Panc1 (cell line): ENCODE measurements around the gene TFAP2D. TPM values are rescaled to one million over a fixed set of nuclear protein-coding genes. Genes with fewer than 3 reads are reported as not detected.

Source experiments
- ATAC-seq: fragments of 200-7000 bp; cut with Tn5 transposase; 2 replicates; pipeline ENCODE4 v1.9.1; 2020; ENCODE audit warnings: mild to moderate bottlenecking, moderate library complexity
- BruUV-seq: library from RNA; stranded (reverse); fragments of 400-500 nt; replicated peaks from 2 replicates; lab custom pipeline; 2021; lab: Mats Ljungman, UMichigan
- CTCF ChIA-PET: fragments of 300-600 bp; sonication (Branson Sonifier 250); formaldehyde crosslinking; loops from one replicate; lab custom pipeline; 2022; ENCODE audit warnings: antibody characterized with exemption; lab: Charles Lee
- POLR2A ChIA-PET: fragments of 300-600 bp; sonication (Branson Sonifier 250); formaldehyde crosslinking; loops from one replicate; lab custom pipeline; 2022; ENCODE audit warnings: antibody characterized with exemption; lab: Charles Lee
- DNase-seq: peaks from one replicate; pipeline ENCODE4 v3.0.0-alpha.2; 2010; ENCODE audit warnings: low read depth, low spot score
- H3K27ac ChIP-seq: 2 replicates; pipeline ENCODE4 v1.5.1; 2011; ENCODE audit warnings: mild to moderate bottlenecking, low read length, inconsistent platforms
- H3K27me3 ChIP-seq: fragments of 200-500 bp; sonication (Bioruptor generic); 2 replicates; pipeline ENCODE4 v1.6.0; 2014; ENCODE audit warnings: low read length, inconsistent platforms; ENCODE audit not compliant: control insufficient read depth, insufficient read depth
- H3K36me3 ChIP-seq: fragments of 200-500 bp; sonication (Bioruptor generic); 2 replicates; pipeline ENCODE4 v1.5.1; 2014; ENCODE audit warnings: inconsistent platforms, mild to moderate bottlenecking, low read length, moderate library complexity; ENCODE audit not compliant: control insufficient read depth, insufficient read depth
- H3K4me1 ChIP-seq: 2 replicates; pipeline ENCODE4 v1.5.1; 2011; ENCODE audit warnings: inconsistent platforms, mild to moderate bottlenecking, low read length, moderate library complexity; ENCODE audit not compliant: control insufficient read depth, insufficient read depth
- H3K4me3 ChIP-seq, 2 experiments: 2 replicates each; pipeline ENCODE4 v1.5.1; 2011 to 2012; ENCODE audit warnings: low read depth in 2 of 2, low read length in 2 of 2, mild to moderate bottlenecking in 2 of 2, inconsistent platforms in 1 of 2, moderate library complexity in 1 of 2
- H3K9me3 ChIP-seq: fragments of 200-500 bp; sonication (Bioruptor generic); 2 replicates; pipeline ENCODE4 v1.5.1; 2014; ENCODE audit warnings: low read depth, mild to moderate bottlenecking, inconsistent platforms, low read length, moderate library complexity; ENCODE audit not compliant: control insufficient read depth, insufficient read depth
- POLR2AphosphoS5 ChIP-seq: IDR thresholded peaks from 2 replicates; pipeline ENCODE4 v1.6.1; 2012; ENCODE audit warnings: mild to moderate bottlenecking, low read depth, low read length, moderate library complexity
- SIN3A ChIP-seq: IDR thresholded peaks from 2 replicates; pipeline ENCODE4 v1.6.1; 2012; ENCODE audit warnings: low read depth, mild to moderate bottlenecking, low read length, moderate library complexity, borderline replicate concordance; ENCODE audit not compliant: insufficient read depth
- TCF7L2 ChIP-seq: IDR thresholded peaks from 2 replicates; pipeline ENCODE4 v1.6.1; 2011; ENCODE audit warnings: mild to moderate bottlenecking, low read depth, low read length, inconsistent platforms
- in situ Hi-C: cut with HindIII; loops from 2 replicates; pipeline ENCODE4 v1.10.0; 2016; ENCODE audit warnings: low sequenced_read_pairs, low pct_unique_long_range_greater_than_20kb
- intact Hi-C: fragments of 100-400 bp; cut with micrococcal nuclease; formaldehyde crosslinking; loops from one replicate; pipeline ENCODE4 v1.10.0; 2022; ENCODE audit not compliant: unreplicated experiment
- total RNA-seq: library from RNA; stranded (reverse); gene quantifications from one replicate; pipeline ENCODE4 v1.2.1, GENCODE V29; 2021; ENCODE audit not compliant: unreplicated experiment
- TF ChIP-seq, protein P1 (sequence below), 2 experiments: IDR thresholded peaks; 2 replicates each; pipeline ENCODE4 v1.6.1; 2011 to 2012; ENCODE audit warnings: low read depth in 2 of 2, control low read depth in 1 of 2, low read length in 1 of 2, mild to moderate bottlenecking in 1 of 2, moderate library complexity in 1 of 2; ENCODE audit not compliant: insufficient read depth in 1 of 2
- TF ChIP-seq, protein P2 (sequence below): fragments of 450-650 bp; IDR thresholded peaks from 2 replicates; pipeline ENCODE4 v1.5.1; 2017; ENCODE audit warnings: mild to moderate bottlenecking

TFAP2D gene
- total RNA-seq, 1 experiment from 2014 or later: not detected

DNA sequence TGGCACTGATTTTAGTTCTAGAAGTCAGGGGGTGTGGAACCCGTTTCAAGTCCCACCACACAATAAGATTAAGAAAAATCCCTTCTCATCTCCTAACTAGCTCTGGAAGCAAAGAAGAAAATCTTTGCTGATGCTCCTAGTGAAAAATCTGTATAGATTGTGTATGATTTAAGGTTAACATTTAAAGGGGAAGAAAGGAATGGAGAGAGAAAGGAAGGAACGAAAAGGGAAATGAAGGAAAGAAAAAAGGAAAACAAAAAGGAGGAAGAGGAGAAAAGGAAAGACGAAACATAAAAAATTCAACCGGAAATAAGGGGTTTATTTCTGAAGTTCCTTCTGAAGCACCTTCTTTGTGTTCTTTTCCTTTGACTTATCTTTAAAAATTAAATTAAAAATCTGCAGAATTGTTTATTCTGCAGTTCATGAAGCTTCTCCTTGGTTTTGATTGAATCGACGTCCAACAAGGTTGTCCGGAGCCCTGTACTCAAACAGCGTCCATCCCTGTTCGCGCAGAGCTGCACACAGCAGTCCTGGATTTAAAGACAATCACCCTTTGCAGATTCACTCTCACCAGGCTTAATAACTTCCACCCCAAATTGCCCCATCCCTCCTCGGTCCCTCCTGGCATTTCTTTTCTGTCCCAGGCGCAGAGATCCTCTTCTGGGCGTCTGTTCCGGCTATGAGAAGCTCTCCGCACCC lies 103.8 kb downstream of the TFAP2D start:
- BruUV-seq: no TSS peak
- Histone ChIP-seq H3K36me3 (no peaks in the 10 kb centered on the region), H3K4me3 (peak overlapping the region in 1 of 2 experiments; percentile 9; a peak in 1 of 4 replicates), H3K27me3 (peaks cover 27% of the 10 kb centered on the region), H3K27ac (no peak overlapping the region), H3K4me1 (no peaks in the 10 kb centered on the region), H3K9me3 (no peaks in the 10 kb centered on the region)
- in situ Hi-C loops (no loop called here), intact Hi-C loops (loop anchor here (2.0 to 5.0 kb wide), 5 partner anchors 535 to 1205 kb away; no protein-coding TSS in a partner anchor)
- POLR2A ChIA-PET: no interaction called here
- no peak for ATAC-seq
- DNase-seq: no peak
- CTCF ChIA-PET: interaction anchor here (1.0 kb wide), 1 partner anchor 261 kb away, joined by 3 read pairs; no protein-coding TSS in a partner anchor
- no peak for TF ChIP-seq SIN3A
- no peak for TF ChIP-seq TCF7L2
- no peak for TF ChIP-seq POLR2AphosphoS5
- TF ChIP-seq, protein P1, sequence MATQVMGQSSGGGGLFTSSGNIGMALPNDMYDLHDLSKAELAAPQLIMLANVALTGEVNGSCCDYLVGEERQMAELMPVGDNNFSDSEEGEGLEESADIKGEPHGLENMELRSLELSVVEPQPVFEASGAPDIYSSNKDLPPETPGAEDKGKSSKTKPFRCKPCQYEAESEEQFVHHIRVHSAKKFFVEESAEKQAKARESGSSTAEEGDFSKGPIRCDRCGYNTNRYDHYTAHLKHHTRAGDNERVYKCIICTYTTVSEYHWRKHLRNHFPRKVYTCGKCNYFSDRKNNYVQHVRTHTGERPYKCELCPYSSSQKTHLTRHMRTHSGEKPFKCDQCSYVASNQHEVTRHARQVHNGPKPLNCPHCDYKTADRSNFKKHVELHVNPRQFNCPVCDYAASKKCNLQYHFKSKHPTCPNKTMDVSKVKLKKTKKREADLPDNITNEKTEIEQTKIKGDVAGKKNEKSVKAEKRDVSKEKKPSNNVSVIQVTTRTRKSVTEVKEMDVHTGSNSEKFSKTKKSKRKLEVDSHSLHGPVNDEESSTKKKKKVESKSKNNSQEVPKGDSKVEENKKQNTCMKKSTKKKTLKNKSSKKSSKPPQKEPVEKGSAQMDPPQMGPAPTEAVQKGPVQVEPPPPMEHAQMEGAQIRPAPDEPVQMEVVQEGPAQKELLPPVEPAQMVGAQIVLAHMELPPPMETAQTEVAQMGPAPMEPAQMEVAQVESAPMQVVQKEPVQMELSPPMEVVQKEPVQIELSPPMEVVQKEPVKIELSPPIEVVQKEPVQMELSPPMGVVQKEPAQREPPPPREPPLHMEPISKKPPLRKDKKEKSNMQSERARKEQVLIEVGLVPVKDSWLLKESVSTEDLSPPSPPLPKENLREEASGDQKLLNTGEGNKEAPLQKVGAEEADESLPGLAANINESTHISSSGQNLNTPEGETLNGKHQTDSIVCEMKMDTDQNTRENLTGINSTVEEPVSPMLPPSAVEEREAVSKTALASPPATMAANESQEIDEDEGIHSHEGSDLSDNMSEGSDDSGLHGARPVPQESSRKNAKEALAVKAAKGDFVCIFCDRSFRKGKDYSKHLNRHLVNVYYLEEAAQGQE (IDR thresholded peaks at IDR 0.05; ENCODE audit: insufficient read depth in 1 of 2, low read depth in 2 of 2, low read length in 1 of 2): no peak
- TF ChIP-seq, protein P2, sequence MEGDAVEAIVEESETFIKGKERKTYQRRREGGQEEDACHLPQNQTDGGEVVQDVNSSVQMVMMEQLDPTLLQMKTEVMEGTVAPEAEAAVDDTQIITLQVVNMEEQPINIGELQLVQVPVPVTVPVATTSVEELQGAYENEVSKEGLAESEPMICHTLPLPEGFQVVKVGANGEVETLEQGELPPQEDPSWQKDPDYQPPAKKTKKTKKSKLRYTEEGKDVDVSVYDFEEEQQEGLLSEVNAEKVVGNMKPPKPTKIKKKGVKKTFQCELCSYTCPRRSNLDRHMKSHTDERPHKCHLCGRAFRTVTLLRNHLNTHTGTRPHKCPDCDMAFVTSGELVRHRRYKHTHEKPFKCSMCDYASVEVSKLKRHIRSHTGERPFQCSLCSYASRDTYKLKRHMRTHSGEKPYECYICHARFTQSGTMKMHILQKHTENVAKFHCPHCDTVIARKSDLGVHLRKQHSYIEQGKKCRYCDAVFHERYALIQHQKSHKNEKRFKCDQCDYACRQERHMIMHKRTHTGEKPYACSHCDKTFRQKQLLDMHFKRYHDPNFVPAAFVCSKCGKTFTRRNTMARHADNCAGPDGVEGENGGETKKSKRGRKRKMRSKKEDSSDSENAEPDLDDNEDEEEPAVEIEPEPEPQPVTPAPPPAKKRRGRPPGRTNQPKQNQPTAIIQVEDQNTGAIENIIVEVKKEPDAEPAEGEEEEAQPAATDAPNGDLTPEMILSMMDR: no peak

DNA sequence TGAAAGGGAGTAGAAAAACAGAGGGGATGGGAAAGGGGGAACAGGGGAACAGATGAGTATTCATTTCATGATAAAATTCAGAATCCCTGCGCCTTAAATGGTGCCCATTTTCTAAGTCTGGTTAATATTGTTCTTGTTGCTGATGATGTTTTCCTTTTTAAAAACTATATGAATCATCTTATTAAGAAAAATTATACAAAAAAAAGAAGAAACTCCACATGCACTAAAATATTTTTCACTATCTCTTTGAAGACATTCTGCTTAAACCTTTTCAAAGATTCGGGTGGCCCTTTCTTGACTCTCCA lies 104.3 kb downstream of the TFAP2D start:
- Histone ChIP-seq H3K27ac (no peak overlapping the region), H3K4me3 (no peak overlapping the region)
- POLR2A ChIA-PET: no interaction called here

More for the DNA sequence above, 104.3 kb downstream of the TFAP2D start:
- no peaks in the 10 kb centered on the region for H3K9me3 ChIP-seq
- H3K36me3 ChIP-seq: no peaks in the 10 kb centered on the region
- no TSS peak for BruUV-seq
- no peak for TF ChIP-seq SIN3A
- no peak for TF ChIP-seq TCF7L2
- TF ChIP-seq, protein P1 (IDR thresholded peaks at IDR 0.05; ENCODE audit: insufficient read depth in 1 of 2, low read depth in 2 of 2, low read length in 1 of 2): no peak
- TF ChIP-seq, protein P2: no peak
- TF ChIP-seq POLR2AphosphoS5: no peak
- no peaks in the 10 kb centered on the region for H3K4me1 ChIP-seq
- CTCF ChIA-PET: no interaction called here
- intact Hi-C loops: loop anchor here (2.0 to 5.0 kb wide), 5 partner anchors 535 to 1205 kb away; no protein-coding TSS in a partner anchor
- peaks cover 28% of the 10 kb centered on the region for H3K27me3 ChIP-seq
- DNase-seq (no peak), ATAC-seq (no peak)
- in situ Hi-C loops: no loop called here
